HG03558 (cell line): Measurements from ENCODE around the gene SH2D2A.

ENCODE experiments used
- ATAC-seq: cut with Tn5 transposase; IDR thresholded peaks from one replicate; pipeline ENCODE4 v1.9.1; 2021; ENCODE audit warnings: moderate number of reproducible peaks; ENCODE audit not compliant: unreplicated experiment; ENCODE audit errors: extremely low read depth

Gene SH2D2A

GRCh38 chr1:156848461-156849150, 32.0 kb upstream of the SH2D2A start:
- ATAC-seq = no peak

GRCh38 chr1:156847591-156848460, 31.2 kb upstream of the SH2D2A start:
- no peak for ATAC-seq

- no peak for ATAC-seq
Observed at GRCh38 chr1:156846643-156847042, 30.0 kb upstream of the SH2D2A start.

GRCh38 chr1:156845953-156846545, 29.4 kb upstream of the SH2D2A start:
- no peak for ATAC-seq

GRCh38 chr1:156845055-156845952, 28.7 kb upstream of the SH2D2A start:
- no peak for ATAC-seq

- no peak for ATAC-seq
Observed at GRCh38 chr1:156844638-156845037, 28.0 kb upstream of the SH2D2A start.

GRCh38 chr1:156844102-156844501, 27.5 kb upstream of the SH2D2A start:
- no peak for ATAC-seq

- no peak for ATAC-seq
Observed at GRCh38 chr1:156842618-156843300, 26.1 kb upstream of the SH2D2A start.

- ATAC-seq = no peak
Observed at GRCh38 chr1:156841295-156841855, 24.7 kb upstream of the SH2D2A start.

GRCh38 chr1:156840898-156841279, 24.2 kb upstream of the SH2D2A start:
- ATAC-seq = no peak

- no peak for ATAC-seq
Observed at GRCh38 chr1:156840186-156840897, 23.7 kb upstream of the SH2D2A start.

- no peak for ATAC-seq
Observed at GRCh38 chr1:156839426-156840109, 22.9 kb upstream of the SH2D2A start.

GRCh38 chr1:156838972-156839371, 22.3 kb upstream of the SH2D2A start:
- no peak for ATAC-seq

GRCh38 chr1:156836892-156837291, 20.2 kb upstream of the SH2D2A start:
- ATAC-seq = no peak

GRCh38 chr1:156836041-156836654, 19.5 kb upstream of the SH2D2A start:
- ATAC-seq = no peak

- no peak for ATAC-seq
Observed at GRCh38 chr1:156834322-156834721, 17.7 kb upstream of the SH2D2A start.

GRCh38 chr1:156833603-156834002, 17.0 kb upstream of the SH2D2A start:
- ATAC-seq = no peak

GRCh38 chr1:156832434-156832833, 15.8 kb upstream of the SH2D2A start:
- ATAC-seq = no peak
